Endothelial cell of umbilical vein (primary cell): Measurements from ENCODE around the gene LDLRAD4. TPM values are rescaled to one million over a fixed set of nuclear protein-coding genes. Genes with fewer than 3 reads are reported as not detected.

Experiments used
- BruUV-seq: library from RNA; stranded (reverse); fragments of 400-500 nt; replicated peaks from 2 replicates; lab custom pipeline; 2021; lab: Mats Ljungman, UMichigan
- CTCF ChIA-PET: fragments of 300-600, 350-600 bp; sonication (Branson Sonifier 250); formaldehyde crosslinking; loops from one replicate; lab custom pipeline; 2021; ENCODE audit warnings: antibody characterized with exemption, inconsistent platforms; lab: Charles Lee
- POLR2A ChIA-PET: fragments of 300-600, 350-600 bp; sonication (Branson Sonifier 250); formaldehyde crosslinking; loops from one replicate; lab custom pipeline; 2021; ENCODE audit warnings: antibody characterized with exemption, inconsistent platforms; lab: Charles Lee
- DNase-seq: peaks from one replicate; pipeline ENCODE4 v3.0.0-alpha.2; 2011; ENCODE audit warnings: low read depth, low spot score
- FAIRE-seq: peaks from 2 replicates; lab custom pipeline; 2011; peaks lifted over from hg19 to GRCh38; lab: Jason Lieb, UNC
- H2AFZ ChIP-seq: 2 replicates; pipeline ENCODE4 v1.6.0; 2012; ENCODE audit warnings: low read depth, low read length, control low read depth, inconsistent platforms
- H3K27ac ChIP-seq: 2 replicates; pipeline ENCODE4 v1.5.1; 2011; ENCODE audit warnings: low read depth, mild to moderate bottlenecking, control low read depth, low read length, moderate library complexity; ENCODE audit not compliant: insufficient read depth
- H3K27me3 ChIP-seq, 2 experiments: 2 replicates each; pipeline versions ENCODE4 v1.6.0 to v1.6.1; 2011; ENCODE audit warnings: low read length in 2 of 2, mixed read lengths in 1 of 2; ENCODE audit not compliant: control insufficient read depth in 2 of 2, insufficient read depth in 2 of 2
- H3K36me3 ChIP-seq, 2 experiments: 2 replicates in 1 of 2; 3 replicates in 1 of 2; pipeline ENCODE4 v1.5.1; 2011; ENCODE audit warnings: low read length in 2 of 2, mild to moderate bottlenecking in 1 of 2, moderate library complexity in 1 of 2; ENCODE audit not compliant: control insufficient read depth in 2 of 2, insufficient read depth in 2 of 2; ENCODE audit errors: extremely low read depth in 1 of 2
- H3K4me1 ChIP-seq: 3 replicates; pipeline ENCODE4 v1.5.1; 2011; ENCODE audit warnings: mild to moderate bottlenecking, low read length; ENCODE audit not compliant: control insufficient read depth, insufficient read depth; ENCODE audit errors: extremely low read depth
- H3K4me2 ChIP-seq: 2 replicates; pipeline ENCODE4 v1.6.1; 2011; ENCODE audit warnings: low read length, control low read depth, mixed read lengths; ENCODE audit not compliant: insufficient read depth
- H3K4me3 ChIP-seq, 3 experiments: fragments of 200-600 bp in 1 of 3; sonication (generic), shearing (Covaris generic) in 1 of 3; replicated peaks in 1 of 3; 2 replicates each; pipeline ENCODE4 v1.5.1; 2011 to 2016; ENCODE audit warnings: control low read depth in 3 of 3, low read length in 3 of 3, mild to moderate bottlenecking in 2 of 3, inconsistent platforms in 1 of 3, low read depth in 1 of 3, moderate library complexity in 1 of 3; ENCODE audit not compliant: insufficient read depth in 1 of 3
- H3K79me2 ChIP-seq: 2 replicates; pipeline ENCODE4 v1.6.0; 2012; ENCODE audit warnings: low read length, inconsistent platforms; ENCODE audit not compliant: control insufficient read depth, insufficient read depth
- H3K9ac ChIP-seq: replicated peaks from 2 replicates; pipeline ENCODE3; 2011; ENCODE audit warnings: low read length, control low read depth; ENCODE audit not compliant: insufficient read depth; ENCODE audit errors: extremely low read depth
- H3K9me1 ChIP-seq: replicated peaks from 3 replicates; pipeline ENCODE4 v1.6.0; 2011; ENCODE audit warnings: mild to moderate bottlenecking, low read length; ENCODE audit not compliant: control insufficient read depth, insufficient read depth; ENCODE audit errors: extremely low read depth
- H3K9me3 ChIP-seq: replicated peaks from 2 replicates; pipeline ENCODE4 v1.5.1; 2012; ENCODE audit warnings: low read length, inconsistent platforms; ENCODE audit not compliant: control insufficient read depth, insufficient read depth
- H4K20me1 ChIP-seq: replicated peaks from 2 replicates; pipeline ENCODE3; 2011; ENCODE audit warnings: mild to moderate bottlenecking, low read length; ENCODE audit not compliant: control insufficient read depth, insufficient read depth; ENCODE audit errors: extremely low read depth
- EZH2 ChIP-seq: IDR thresholded peaks from 2 replicates; pipeline ENCODE4 v1.6.1; 2012; ENCODE audit warnings: borderline replicate concordance, low read depth, mild to moderate bottlenecking, moderate library complexity, low read length, inconsistent platforms; ENCODE audit not compliant: severe bottlenecking
- JUN ChIP-seq: IDR thresholded peaks from 2 replicates; pipeline ENCODE4 v1.6.1; 2011; ENCODE audit warnings: borderline replicate concordance, low read depth; ENCODE audit not compliant: insufficient read length, insufficient read depth
- MYC ChIP-seq: IDR thresholded peaks from one replicate; pipeline ENCODE4 v1.6.1; 2011; ENCODE audit warnings: mild to moderate bottlenecking, low read depth, low read length
- POLR2AphosphoS5 ChIP-seq: IDR thresholded peaks from 2 replicates; pipeline ENCODE4 v1.6.1; 2012; ENCODE audit warnings: low read depth, mild to moderate bottlenecking, control low read depth, low read length, moderate library complexity; ENCODE audit not compliant: insufficient read depth
- dilution Hi-C: fragments of 300-500 bp; cut with MboI; formaldehyde crosslinking; loops from one replicate; pipeline ENCODE4 v1.15.0; 2019; ENCODE audit warnings: low sequenced_read_pairs; ENCODE audit not compliant: extremely low pct_ligation_motif_present
- intact Hi-C: fragments of 100-400 bp; cut with micrococcal nuclease; formaldehyde crosslinking; loops from one replicate; pipeline ENCODE4 v1.10.0; 2022
- polyA plus RNA-seq, 4 experiments: library from polyadenylated mRNA; depleted of rRNA in 3 of 4; stranded (reverse) in 3 of 4; unstranded in 1 of 4; fragments of >200 nt; gene quantifications; 2 replicates each; pipeline versions ENCODE4 v1.2.1 to v1.2.3, GENCODE V29; 2011 to 2012; ENCODE audit warnings: missing spikeins in 1 of 4
- total RNA-seq: library from RNA; stranded (reverse); gene quantifications from 2 replicates; pipeline ENCODE4 v1.2.3, GENCODE V29; 2021
- TF ChIP-seq, protein P1 (sequence below): IDR thresholded peaks from 2 replicates; pipeline ENCODE4 v1.6.1; 2011; ENCODE audit not compliant: insufficient read depth, insufficient read length
- TF ChIP-seq, protein P2 (sequence below), 2 donors: IDR thresholded peaks; 1 replicate in 1 of 2; 2 replicates in 1 of 2; pipeline ENCODE4 v1.5.1; 2011; ENCODE audit warnings: low read length in 2 of 2, mild to moderate bottlenecking in 2 of 2, moderate library complexity in 2 of 2, control low read depth in 1 of 2, inconsistent platforms in 1 of 2, low read depth in 1 of 2; ENCODE audit not compliant: insufficient read depth in 1 of 2; ENCODE audit errors: extremely low read depth in 1 of 2

Gene LDLRAD4
- total and polyA plus RNA-seq, 2 donors (not counting 3 experiments of a cell fraction or from before 2014, with no cell fraction given): 5.2 to 6.5 TPM

DNA sequence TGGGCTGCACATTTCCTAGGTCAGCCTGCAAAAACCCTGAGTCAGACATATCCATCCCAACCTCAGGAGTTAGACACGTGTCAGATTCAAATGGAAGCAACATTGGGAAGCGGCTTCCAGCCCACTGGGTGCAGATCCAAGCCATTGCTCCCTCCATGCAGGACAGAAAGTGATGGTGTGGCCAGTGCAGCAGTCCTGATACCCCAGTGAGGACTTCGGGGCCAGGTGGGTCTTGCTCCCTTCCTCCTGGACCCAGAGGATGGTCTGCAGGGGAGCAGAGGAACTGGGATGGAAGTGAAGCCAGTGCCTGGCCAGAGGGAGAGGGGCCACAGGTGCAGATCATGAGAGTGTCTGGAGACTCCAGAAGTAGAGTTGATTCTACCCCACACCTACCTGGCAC is 255.8 kb downstream of the LDLRAD4 start:
- ChIA-PET CTCF (no interaction called here), POLR2A (no interaction called here)
- H3K27me3 ChIP-seq: no peaks in the 10 kb centered on the region
- no peaks in the 10 kb centered on the region for H3K9me1 ChIP-seq
- no peak overlapping the region for H3K4me3 ChIP-seq
- H3K79me2 ChIP-seq: no peaks in the 10 kb centered on the region
- no peak overlapping the region for H3K27ac ChIP-seq
- FAIRE-seq (no peak), DNase-seq (no peak)
- no peaks in the 10 kb centered on the region for H3K4me1 ChIP-seq
- intact Hi-C loops (no loop called here), dilution Hi-C loops (no loop called here)
- H3K9me3 ChIP-seq: no peaks in the 10 kb centered on the region
- H3K36me3 ChIP-seq: no peaks in the 10 kb centered on the region
- no peak overlapping the region for H2AFZ ChIP-seq
- no peaks in the 10 kb centered on the region for H4K20me1 ChIP-seq
- TF ChIP-seq, protein P1, sequence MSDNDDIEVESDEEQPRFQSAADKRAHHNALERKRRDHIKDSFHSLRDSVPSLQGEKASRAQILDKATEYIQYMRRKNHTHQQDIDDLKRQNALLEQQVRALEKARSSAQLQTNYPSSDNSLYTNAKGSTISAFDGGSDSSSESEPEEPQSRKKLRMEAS: no peak
- TF ChIP-seq EZH2: no peak
- no peak for TF ChIP-seq MYC
- no peak for TF ChIP-seq JUN
- TF ChIP-seq, protein P2, sequence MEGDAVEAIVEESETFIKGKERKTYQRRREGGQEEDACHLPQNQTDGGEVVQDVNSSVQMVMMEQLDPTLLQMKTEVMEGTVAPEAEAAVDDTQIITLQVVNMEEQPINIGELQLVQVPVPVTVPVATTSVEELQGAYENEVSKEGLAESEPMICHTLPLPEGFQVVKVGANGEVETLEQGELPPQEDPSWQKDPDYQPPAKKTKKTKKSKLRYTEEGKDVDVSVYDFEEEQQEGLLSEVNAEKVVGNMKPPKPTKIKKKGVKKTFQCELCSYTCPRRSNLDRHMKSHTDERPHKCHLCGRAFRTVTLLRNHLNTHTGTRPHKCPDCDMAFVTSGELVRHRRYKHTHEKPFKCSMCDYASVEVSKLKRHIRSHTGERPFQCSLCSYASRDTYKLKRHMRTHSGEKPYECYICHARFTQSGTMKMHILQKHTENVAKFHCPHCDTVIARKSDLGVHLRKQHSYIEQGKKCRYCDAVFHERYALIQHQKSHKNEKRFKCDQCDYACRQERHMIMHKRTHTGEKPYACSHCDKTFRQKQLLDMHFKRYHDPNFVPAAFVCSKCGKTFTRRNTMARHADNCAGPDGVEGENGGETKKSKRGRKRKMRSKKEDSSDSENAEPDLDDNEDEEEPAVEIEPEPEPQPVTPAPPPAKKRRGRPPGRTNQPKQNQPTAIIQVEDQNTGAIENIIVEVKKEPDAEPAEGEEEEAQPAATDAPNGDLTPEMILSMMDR (IDR thresholded peaks at IDR 0.05; ENCODE audit: extremely low read depth in 1 of 2, insufficient read depth in 1 of 2, low read depth in 1 of 2, low read length in 2 of 2): no peak
- no peak for TF ChIP-seq POLR2AphosphoS5
- H3K9ac ChIP-seq: no peak overlapping the region
- no TSS peak for BruUV-seq
- no peak overlapping the region for H3K4me2 ChIP-seq
